ENCODE data around the gene OXNAD1. TPM values are rescaled to one million over a fixed set of nuclear protein-coding genes. Genes with fewer than 3 reads are reported as not detected.

OXNAD1 gene
- total and polyA plus RNA-seq, 10 of the 15 experiments (the other 5 are each of a cell fraction or from before 2014, with no cell fraction given) = 5.6 to 27.8 (median 16.2) TPM

- TF ChIP-seq ZBTB4 (CRISPR knock-in tag; IDR thresholded peaks at IDR 0.05) = no peak
- TF ChIP-seq SMC3 (IDR thresholded peaks at IDR 0.05; ENCODE audit: borderline replicate concordance, low read length) = no peak
- no peak for TF ChIP-seq CBX3 (IDR thresholded peaks at IDR 0.05; ENCODE audit: borderline replicate concordance, low read depth)
- no peak for TF ChIP-seq MEF2B (IDR thresholded peaks at IDR 0.05; ENCODE audit: partially characterized antibody, poor library complexity, severe bottlenecking)
- no peak for TF ChIP-seq SMAD1 (IDR thresholded peaks at IDR 0.05; ENCODE audit: low read depth, partially characterized antibody)
- no peak for TF ChIP-seq MEF2A (IDR thresholded peaks at IDR 0.05; ENCODE audit: insufficient read depth, low read depth, low read length)
- no peak for TF ChIP-seq FOXK2 (IDR thresholded peaks at IDR 0.05)
- no peak for TF ChIP-seq PML (IDR thresholded peaks at IDR 0.05; ENCODE audit: low read length)
Measured at GRCh38 chr3:16222547-16222946, 42.5 kb upstream of the OXNAD1 start (continued).

- Histone ChIP-seq H2AFZ (ENCODE audit: control insufficient read depth, low read depth, low read length) (no peak overlapping the region), H3K4me2 (ENCODE audit: control insufficient read depth, insufficient read depth) (no peak overlapping the region), H3K27me3 (replicated peaks in 1 of 2; ENCODE audit: control insufficient read depth in 2 of 2, insufficient read depth in 2 of 2, low read length in 1 of 2) (no peaks in the 10 kb centered on the region; a peak in 1 of 4 replicates), H3K79me2 (ENCODE audit: control insufficient read depth, insufficient read depth, low read length) (no peaks in the 10 kb centered on the region), H4K20me1 (ENCODE audit: control insufficient read depth, insufficient read depth) (no peaks in the 10 kb centered on the region), H3K4me1 (ENCODE audit: control insufficient read depth, insufficient read depth, low read length) (no peaks in the 10 kb centered on the region), H3K4me3 (no peak overlapping the region), H3K36me3 (ENCODE audit: control insufficient read depth in 2 of 2, insufficient read depth in 2 of 2, low read length in 1 of 2) (no peaks in the 10 kb centered on the region), H3K9ac (ENCODE audit: control insufficient read depth, insufficient read depth, low read length) (no peak overlapping the region), H3K9me3 (replicated peaks; ENCODE audit: control insufficient read depth, insufficient read depth, low read length) (no peaks in the 10 kb centered on the region), H3K27ac (ENCODE audit: control insufficient read depth, insufficient read depth) (no peak overlapping the region)
- WGBS (ENCODE audit: insufficient coverage, insufficient replicate concordance, low lambda C conversion rate, missing lambda C conversion rate) = 81% methylated on average over 2 of the region's 2 CpGs
- POLR2A ChIA-PET = no interaction called here
- ATAC-seq = no peak
- in situ Hi-C loops (cut with MboI) = no loop called here
- intact Hi-C loops (cut with micrococcal nuclease; ENCODE audit: unreplicated experiment) = no loop called here
- FAIRE-seq = no peak
- RAD21 ChIA-PET (ENCODE audit: unreplicated experiment) = no interaction called here
- DNase-seq (ENCODE audit: low read depth, low spot score) = no peak
- SMC1A ChIA-PET (ENCODE audit: uncharacterized antibody, unreplicated experiment) = no interaction called here
- CTCF ChIA-PET = interaction anchor here (1.5 kb wide), 1 partner anchor 175 kb away, joined by 4 read pairs; no protein-coding TSS in a partner anchor
- BruUV-seq (replicated peaks) = no TSS peak
- TF ChIP-seq BCLAF1 (IDR thresholded peaks at IDR 0.05) (no peak), HDGF (IDR thresholded peaks at IDR 0.05) (no peak), PAX5 (IDR thresholded peaks at IDR 0.05; ENCODE audit: borderline replicate concordance, low read depth, low read length) (no peak), ATF7 (IDR thresholded peaks at IDR 0.05; ENCODE audit: low read depth) (no peak), MAX (IDR thresholded peaks at IDR 0.05; ENCODE audit: low read depth, low read length) (no peak), EZH2 (IDR thresholded peaks at IDR 0.05; ENCODE audit: borderline replicate concordance, control insufficient read depth, low read depth, low read length) (no peak), SMAD5 (IDR thresholded peaks at IDR 0.05; ENCODE audit: low read depth) (no peak), ELK1 (IDR thresholded peaks at IDR 0.05; ENCODE audit: low read depth, low read length) (no peak), RUNX3 (IDR thresholded peaks at IDR 0.05; ENCODE audit: low read length) (no peak), POLR2A (IDR thresholded peaks at IDR 0.05; ENCODE audit: low read depth, low read length) (no peak), IKZF2 (IDR thresholded peaks at IDR 0.05) (no peak)
Measured at GRCh38 chr3:16224325-16224724, 40.7 kb upstream of the OXNAD1 start.
